ENCODE data around the gene SCAMP1.

GRCh38 chr5:78514427-78515330 lies 154.3 kb downstream of the SCAMP1 start:
- TF ChIP-seq CTCF (IDR thresholded peaks at IDR 0.05; ENCODE audit: poor library complexity) = no peak
- TF ChIP-seq EZH2phosphoT487 (IDR thresholded peaks at IDR 0.05; ENCODE audit: low read depth, severe bottlenecking, unreplicated experiment) = no peak
- TF ChIP-seq EZH2 (IDR thresholded peaks at IDR 0.05; ENCODE audit: borderline replicate concordance) = no peak

All from hepatocyte (in vitro differentiated cells).